ENCODE data around the gene SLC4A4.

DNA sequence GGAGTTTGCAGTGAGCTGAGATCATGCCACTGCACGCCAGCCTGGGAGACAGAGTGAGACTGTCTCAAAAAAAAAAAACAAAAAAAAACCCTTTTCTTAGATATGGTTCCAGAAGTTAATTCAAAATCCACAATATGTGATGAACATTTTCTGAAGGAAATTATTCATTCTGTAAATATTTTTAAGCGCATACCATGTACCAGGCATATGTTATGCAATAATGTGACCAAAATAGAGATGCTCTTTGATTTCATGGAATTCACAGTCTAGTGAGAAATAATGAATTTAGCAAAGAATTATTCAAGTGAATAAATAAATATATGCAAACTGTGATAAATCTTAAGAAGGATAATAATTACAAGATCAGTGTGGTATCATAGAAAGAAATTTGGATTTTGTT, 270.3 kb downstream of the SLC4A4 start:
- TF ChIP-seq, protein P1, sequence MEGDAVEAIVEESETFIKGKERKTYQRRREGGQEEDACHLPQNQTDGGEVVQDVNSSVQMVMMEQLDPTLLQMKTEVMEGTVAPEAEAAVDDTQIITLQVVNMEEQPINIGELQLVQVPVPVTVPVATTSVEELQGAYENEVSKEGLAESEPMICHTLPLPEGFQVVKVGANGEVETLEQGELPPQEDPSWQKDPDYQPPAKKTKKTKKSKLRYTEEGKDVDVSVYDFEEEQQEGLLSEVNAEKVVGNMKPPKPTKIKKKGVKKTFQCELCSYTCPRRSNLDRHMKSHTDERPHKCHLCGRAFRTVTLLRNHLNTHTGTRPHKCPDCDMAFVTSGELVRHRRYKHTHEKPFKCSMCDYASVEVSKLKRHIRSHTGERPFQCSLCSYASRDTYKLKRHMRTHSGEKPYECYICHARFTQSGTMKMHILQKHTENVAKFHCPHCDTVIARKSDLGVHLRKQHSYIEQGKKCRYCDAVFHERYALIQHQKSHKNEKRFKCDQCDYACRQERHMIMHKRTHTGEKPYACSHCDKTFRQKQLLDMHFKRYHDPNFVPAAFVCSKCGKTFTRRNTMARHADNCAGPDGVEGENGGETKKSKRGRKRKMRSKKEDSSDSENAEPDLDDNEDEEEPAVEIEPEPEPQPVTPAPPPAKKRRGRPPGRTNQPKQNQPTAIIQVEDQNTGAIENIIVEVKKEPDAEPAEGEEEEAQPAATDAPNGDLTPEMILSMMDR (IDR thresholded peaks at IDR 0.05; ENCODE audit: low read length): no peak
- no peak for TF ChIP-seq EZH2 (IDR thresholded peaks at IDR 0.05; ENCODE audit: borderline replicate concordance, low read length)
